HG03442 (cell line): Measurements from ENCODE around the gene ICA1.

Source experiments
- ATAC-seq: cut with Tn5 transposase; IDR thresholded peaks from one replicate; pipeline ENCODE4 v1.9.1; 2021; ENCODE audit warnings: mild to moderate bottlenecking, moderate library complexity; ENCODE audit not compliant: unreplicated experiment

Gene ICA1

DNA sequence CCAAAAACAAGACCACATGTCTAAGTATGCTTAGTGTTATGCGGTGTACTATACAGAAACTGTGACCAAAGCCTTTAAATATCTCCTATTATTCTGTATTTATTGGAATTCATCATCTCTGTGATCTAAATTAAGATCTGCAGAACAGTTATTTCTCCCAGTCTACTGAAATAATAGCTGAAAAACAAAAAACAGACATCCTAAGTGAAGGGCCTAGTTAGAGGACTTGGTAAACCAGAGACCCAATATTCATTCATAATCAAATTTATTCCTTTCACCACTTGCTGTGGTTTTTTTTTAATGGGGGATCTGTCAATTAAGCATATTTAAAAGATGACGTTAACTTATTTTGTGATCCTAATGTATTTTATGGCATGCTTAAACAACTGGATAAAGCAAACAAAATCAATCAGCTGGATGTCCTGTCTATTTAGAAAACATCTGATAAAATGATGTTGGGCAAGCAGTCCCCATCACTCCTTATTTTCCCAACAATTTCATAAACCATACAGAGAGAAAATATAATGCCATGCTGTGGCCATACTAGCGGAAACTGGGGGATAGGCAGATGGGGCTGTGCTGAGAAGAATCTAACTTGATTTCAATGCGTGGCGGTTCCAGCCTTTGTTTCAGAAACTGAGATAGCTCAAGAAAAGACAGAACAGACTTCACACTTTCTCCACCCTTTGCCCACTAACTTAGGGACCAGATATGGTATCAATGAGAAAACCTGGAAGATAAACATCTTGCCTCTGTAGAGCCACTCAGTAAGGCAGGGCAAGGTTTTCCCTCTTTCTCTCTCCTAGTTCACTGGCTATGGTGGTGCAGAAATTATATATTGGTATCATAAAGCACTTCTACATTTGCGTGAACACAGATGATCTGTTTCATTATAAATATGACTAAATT lies 32.9 kb downstream of the ICA1 start:
- no peak for ATAC-seq

GRCh38 chr7:8228068-8228467 lies 33.9 kb downstream of the ICA1 start:
- ATAC-seq = no peak

DNA sequence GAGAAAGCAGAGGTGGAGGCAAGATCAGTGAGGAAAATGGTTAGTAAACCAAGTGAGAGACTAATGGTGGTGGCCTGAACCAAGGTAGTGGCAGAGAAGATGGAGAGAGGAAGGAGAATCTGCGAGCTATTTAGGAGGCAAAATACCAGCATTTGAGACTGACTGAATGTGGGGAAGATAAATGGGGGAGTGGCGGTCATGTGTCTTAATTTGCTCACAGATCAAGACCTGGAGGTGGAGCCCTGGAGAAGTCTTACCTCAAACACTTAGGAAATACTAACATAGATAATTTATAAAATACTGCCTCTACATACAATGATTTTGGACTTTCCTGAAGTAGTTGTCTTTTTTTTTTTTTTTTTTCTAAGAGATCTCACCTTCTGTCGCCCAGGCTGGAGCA lies 34.7 kb downstream of the ICA1 start:
- ATAC-seq = no peak

DNA sequence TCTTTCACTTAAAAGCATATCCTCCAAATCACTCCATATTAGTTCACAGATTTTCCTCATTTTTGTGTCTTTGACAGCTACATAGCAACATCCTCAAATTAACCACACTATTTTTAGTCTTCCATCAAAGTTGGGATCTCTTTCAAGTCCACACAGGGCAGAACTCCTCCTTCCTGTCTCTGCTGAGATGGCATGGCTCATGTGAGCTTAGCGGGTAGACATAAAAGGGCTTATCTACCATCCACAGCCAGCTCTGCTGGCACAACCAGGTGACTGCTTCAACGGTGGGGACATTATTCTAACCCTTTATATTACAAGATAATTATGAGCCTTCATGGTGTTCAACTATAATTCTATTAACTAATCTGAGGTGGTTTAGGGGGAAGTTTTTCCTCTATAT lies 35.5 kb downstream of the ICA1 start:
- no peak for ATAC-seq

- ATAC-seq = no peak
Observed at GRCh38 chr7:8221567-8221966, 40.4 kb downstream of the ICA1 start.

DNA sequence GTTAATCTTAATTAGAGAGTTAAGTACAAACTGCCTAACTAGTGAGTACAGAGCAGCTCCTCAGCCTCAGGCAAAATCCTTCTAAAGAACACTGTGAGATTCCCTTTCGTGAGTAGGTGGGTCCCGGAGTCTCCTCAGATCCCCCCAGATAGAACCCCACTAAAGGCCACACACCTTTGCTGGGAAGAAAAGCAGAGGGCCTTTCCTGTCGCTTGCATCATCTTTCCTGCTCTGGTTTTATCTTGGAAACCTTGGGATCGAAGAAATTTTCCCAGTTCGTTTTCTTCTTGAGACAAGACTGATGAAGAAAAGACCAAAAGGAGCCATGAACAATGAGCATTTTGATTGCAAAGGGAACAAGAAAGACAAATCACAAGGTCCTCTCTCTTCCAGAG lies 40.9 kb downstream of the ICA1 start:
- ATAC-seq = no peak

- no peak for ATAC-seq
Observed at GRCh38 chr7:8220376-8221100, 41.4 kb downstream of the ICA1 start.

GRCh38 chr7:8217200-8218068 lies 44.5 kb downstream of the ICA1 start:
- peak; percentile 60 for ATAC-seq

DNA sequence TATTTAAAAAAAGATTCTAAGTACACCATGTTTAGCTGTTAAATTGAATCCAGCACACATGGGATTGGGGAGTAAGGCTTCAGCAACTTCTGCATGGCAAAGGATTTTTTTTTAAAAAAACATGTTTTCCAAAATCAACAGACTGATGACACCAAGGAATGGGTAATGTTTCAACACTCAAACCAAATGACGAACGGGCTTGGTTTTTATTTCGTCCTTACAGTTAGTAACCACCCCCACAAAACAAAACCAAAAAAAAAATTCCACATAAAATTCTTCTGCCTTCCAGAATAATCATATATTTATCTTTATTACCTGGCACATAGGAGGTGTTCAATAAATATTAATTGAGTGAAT lies 45.7 kb downstream of the ICA1 start:
- ATAC-seq = no peak

DNA sequence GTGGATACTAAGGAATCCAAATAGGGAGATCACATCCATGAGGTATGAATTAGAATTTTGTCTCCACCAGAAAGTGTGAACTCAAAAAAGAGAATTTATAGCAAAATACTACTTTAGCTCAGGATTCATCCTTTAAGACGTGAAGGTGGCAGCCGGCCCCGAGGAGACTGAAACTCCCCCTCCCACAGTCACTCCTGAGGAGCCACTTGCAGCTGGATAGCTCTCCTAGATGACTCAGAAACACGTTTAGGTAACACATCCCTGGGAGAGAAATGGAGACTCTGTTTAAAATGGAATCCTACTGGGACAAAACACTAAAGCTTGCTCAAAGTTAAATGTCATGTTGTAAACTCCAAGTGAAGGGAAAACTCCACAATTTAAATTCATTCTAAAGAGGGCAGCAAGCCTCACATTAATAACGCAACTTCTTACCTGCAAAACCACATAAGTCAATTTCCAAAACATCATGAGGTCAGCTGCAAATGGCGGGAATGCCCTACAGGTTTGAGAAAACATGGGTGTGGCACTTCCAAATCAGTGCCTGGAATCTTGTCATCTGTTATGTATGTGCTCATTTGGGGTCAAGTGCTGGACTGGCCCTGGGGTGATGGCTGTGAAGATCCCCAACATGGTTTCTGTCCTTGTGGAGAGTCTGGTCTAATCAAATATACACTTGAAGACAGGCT lies 46.2 kb downstream of the ICA1 start:
- ATAC-seq = no peak

DNA sequence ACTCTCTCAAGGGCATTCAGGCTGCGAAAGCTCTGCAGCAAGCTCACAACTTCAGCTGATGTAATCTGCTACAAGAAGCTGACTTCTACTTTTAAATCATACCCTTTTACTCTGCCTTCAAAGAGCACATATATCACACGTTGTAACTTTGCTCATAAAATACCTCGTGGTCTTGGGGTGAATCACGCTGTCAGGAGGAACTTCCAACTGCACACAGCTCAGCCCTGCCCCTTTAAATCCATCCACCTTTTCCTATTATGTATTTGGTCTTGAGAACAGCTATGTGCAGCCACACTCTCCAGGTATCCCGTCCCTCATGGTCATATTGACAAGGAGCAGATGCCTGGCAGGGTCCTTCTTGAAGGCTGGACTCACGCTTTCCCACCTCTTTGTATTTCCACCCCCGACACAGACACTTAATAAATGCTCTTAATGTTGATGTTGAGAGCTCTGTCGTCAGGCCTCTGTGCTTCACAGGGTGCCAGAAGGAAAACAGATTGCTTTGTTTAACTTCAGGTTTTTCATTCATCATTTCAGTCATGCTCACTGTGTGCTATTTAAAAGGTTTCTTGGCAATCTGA lies 47.6 kb downstream of the ICA1 start:
- no peak for ATAC-seq

DNA sequence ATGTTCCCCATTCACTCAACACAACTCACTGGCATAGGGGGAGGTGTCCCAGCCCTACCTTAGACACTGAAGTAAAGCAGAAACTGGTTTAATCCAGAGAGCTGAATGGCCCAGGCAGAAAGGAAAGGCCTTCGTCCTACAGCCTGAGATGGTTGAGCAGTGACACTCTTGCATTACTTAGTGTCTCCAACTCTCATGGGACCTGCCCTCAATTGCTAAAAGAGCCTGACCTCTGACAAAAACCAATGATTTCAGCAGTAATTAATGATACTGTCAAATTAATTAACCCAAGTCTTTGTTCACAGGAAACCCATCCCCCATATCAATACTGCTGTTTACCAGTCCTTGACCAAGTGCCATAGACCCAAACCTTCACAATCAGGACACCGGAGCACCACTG lies 48.6 kb downstream of the ICA1 start:
- ATAC-seq = no peak

GRCh38 chr7:8212638-8213037 lies 49.3 kb downstream of the ICA1 start:
- ATAC-seq = no peak

- ATAC-seq = no peak
Observed at GRCh38 chr7:8211725-8212096, 50.3 kb downstream of the ICA1 start.

DNA sequence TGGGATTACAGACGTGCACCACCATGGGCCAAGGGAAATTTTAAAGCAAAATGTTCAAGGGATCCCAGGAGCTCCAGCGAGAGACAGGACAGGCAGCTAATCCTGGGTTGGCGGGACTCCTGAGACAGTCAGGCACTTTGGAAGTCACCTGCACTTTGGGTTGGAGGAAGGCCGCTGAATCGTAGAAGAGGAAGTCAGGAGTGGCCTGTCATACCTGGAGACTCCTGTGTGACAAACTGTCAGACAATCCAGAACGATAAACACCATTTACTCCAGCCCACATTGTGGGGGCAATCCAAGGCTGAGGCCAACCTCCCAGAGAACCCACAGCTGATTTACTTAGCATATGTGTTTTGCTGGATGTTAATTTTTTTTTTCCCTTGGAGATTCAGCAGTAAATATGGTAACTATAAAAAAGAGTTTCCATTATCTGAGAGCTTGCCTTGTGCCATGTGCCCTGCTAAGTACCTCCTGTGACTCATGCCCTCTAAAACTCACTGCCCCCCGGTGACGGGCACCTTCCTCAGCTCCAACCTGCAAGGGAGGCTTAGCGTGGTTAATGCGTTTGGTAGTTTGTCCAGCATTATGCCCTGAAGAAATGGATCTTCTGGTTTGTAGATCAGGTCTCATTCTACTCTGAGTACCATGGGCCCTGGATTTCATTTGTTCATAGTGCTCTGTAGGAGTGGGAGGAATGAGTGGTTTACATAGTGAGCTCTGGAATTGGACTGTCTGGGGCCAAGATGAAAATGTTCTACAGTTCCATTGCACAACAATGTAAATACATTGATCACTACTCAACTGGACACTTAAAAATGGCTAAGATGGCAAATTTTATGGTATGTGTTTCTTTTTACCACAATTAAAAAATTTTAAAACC lies 50.9 kb downstream of the ICA1 start:
- no peak for ATAC-seq

DNA sequence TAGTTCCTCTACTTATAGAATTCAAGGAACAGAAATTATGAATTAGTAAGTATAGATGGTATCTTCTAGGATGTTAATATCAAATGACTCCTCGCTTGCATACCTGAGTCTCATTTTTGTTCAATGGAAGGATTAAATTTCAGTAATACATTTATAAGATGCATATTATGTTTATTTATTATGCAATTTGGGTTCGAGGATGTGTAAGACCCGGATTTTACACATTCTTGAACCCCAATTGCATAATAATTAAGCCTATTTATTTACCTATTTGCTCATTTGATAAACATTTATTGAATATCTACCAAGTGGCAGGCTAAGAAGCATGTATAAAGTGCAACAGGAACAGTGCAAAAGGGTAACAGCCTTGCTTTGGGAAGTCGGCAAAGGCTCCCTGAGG lies 52.6 kb downstream of the ICA1 start:
- no peak for ATAC-seq

DNA sequence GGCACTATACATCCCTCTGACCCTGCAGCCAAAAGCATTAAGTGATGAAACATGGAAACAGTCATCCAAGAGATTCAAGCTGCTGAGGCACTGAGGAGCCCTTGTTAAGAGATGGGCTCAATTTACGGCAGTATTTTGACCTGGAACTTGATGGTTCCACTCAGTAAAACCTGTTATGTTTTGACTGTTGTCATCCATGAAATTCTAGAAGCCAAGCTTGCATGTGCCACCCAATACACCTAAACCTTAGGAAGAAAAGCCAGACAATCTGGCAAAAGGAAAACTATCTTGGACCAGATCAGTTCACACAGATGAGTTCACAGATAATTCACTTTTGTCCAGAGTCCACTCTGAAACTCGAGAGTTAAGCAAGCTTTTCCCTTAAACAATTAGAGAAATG lies 53.2 kb downstream of the ICA1 start:
- ATAC-seq = no peak

DNA sequence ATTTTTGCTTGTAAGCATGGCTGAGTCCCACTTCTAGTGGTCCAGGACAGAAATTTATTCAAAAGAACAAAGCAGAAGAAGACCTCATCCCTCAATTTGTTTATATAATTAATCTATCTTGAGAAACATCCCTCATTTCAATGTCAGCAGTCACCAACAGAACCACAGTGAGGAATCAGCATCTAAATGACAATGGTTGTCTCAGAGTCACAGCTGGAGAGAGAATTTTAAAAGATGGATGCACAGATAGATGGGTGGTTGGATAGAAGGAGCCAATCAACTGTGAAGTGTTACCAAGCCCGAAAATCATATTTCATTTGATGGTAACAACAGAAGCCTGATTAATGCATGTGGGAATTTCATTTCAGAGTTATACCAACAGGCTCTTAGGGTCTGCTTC lies 55.0 kb downstream of the ICA1 start:
- no peak for ATAC-seq

GRCh38 chr7:8205537-8205936 lies 56.4 kb downstream of the ICA1 start:
- ATAC-seq = no peak

- ATAC-seq = no peak
Observed at GRCh38 chr7:8205031-8205387, 57.0 kb downstream of the ICA1 start.
